Left lung (tissue), 10 donors: ENCODE results near the gene ZBTB8A. TPM values are rescaled to one million over a fixed set of nuclear protein-coding genes. Genes with fewer than 3 reads are reported as not detected.

Experiments used
- ATAC-seq: fragments of 200-7000 bp; cut with Tn5 transposase; one replicate; pipeline ENCODE4 v1.9.1; 2020; ENCODE audit warnings: moderate library complexity
- DNase-seq, 4 donors: peaks; one replicate each; pipeline ENCODE4 v3.0.0-alpha.2; 2013 to 2020
- H3K27ac ChIP-seq, 2 donors: fragments of 200-600 bp; sonication (generic) in 1 of 2; one replicate each; pipeline versions ENCODE4 v1.5.0 to v1.8.0; 2020 to 2021
- H3K27me3 ChIP-seq, 2 donors: fragments of 200-600 bp; sonication (generic) in 1 of 2; one replicate each; pipeline versions ENCODE4 v1.5.0 to v1.8.0; 2020 to 2021
- H3K36me3 ChIP-seq, 2 donors: fragments of 200-600 bp; sonication (generic) in 1 of 2; one replicate each; pipeline versions ENCODE4 v1.5.0 to v1.8.0; 2020 to 2021
- H3K4me1 ChIP-seq, 2 donors: fragments of 200-600 bp; one replicate each; pipeline ENCODE4 v1.8.0; 2021
- H3K4me3 ChIP-seq, 2 donors: fragments of 200-600 bp; sonication (generic) in 1 of 2; one replicate each; pipeline versions ENCODE4 v1.5.0 to v1.8.0; 2020 to 2021; ENCODE audit warnings: mild to moderate bottlenecking in 1 of 2
- H3K9me3 ChIP-seq, 2 donors: fragments of 200-600 bp; sonication (generic) in 1 of 2; one replicate each; pipeline versions ENCODE4 v1.5.0 to v1.8.0; 2020 to 2021
- CTCF ChIP-seq, 2 donors: fragments of 200-600 bp; sonication (generic) in 1 of 2; IDR thresholded peaks; one replicate each; pipeline versions ENCODE4 v1.5.0 to v1.8.0; 2021; ENCODE audit warnings: antibody characterized with exemption in 2 of 2
- intact Hi-C, 2 donors: fragments of 100-400 bp; cut with DNase I; formaldehyde crosslinking; loops; one replicate each; pipeline versions ENCODE4 v1.11.2 to v1.14.2; 2022
- polyA plus RNA-seq, 6 donors: library from polyadenylated mRNA; unstranded; fragments of 120-200 nt; gene quantifications; one replicate each; pipeline ENCODE4 v1.2.1, GENCODE V29; 2013; ENCODE audit not compliant: insufficient read length in 6 of 6
- total RNA-seq, 2 donors: library from RNA; stranded (reverse); fragmentation: NEBNext Ultra II Directional; extraction: Animal tissue kit (Norgen Biotek cat#: 25700); gene quantifications; one replicate each; pipeline ENCODE4 v1.2.1, GENCODE V29; 2021
- donor health status: DM: no; HTN: yes; CAD: no.
- donor health status: DM: no; HTN: no; CAD: no.

ZBTB8A gene
- total and polyA plus RNA-seq, 8 donors = 8.6 to 17.3 (median 14.4) TPM

- ATAC-seq = no peak
- Histone ChIP-seq H3K27me3 (no peaks in the 10 kb centered on the region), H3K36me3 (peaks cover 0 to 13% of the 10 kb centered on the region in 2 donors), H3K4me3 (no peak overlapping the region), H3K4me1 (peaks cover 0 to under 1% of the 10 kb centered on the region in 2 donors), H3K27ac (no peak overlapping the region), H3K9me3 (no peaks in the 10 kb centered on the region)
- no peak for TF ChIP-seq CTCF (IDR thresholded peaks at IDR 0.05)
- intact Hi-C loops = no loop called here
- DNase-seq = no peak
These were observed 67.5 kb downstream of the ZBTB8A start for GRCh38 chr1:32606565-32607371.

DNA sequence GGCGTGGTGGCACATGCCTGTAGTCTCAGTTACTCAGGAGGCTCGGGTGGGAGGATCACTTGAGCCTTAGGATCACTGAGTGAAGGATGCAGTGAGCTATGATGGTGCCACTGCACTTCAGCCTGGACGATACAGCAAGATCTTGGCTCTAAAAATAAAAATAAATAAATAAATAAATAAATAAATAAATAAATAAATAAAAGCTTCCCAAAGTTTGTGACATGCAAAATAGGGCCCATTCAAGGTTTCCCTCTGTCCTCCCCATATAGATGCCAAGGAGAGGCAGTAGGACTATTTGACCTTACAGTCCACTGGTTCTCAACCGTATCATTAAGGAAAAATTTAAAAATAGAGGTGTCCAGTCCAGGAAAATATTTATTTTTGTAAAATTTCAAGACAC is 70.0 kb downstream of the ZBTB8A start:
- H3K36me3 ChIP-seq = peaks cover 0 to 13% of the 10 kb centered on the region in 2 donors
- intact Hi-C loops = no loop called here
- TF ChIP-seq CTCF (IDR thresholded peaks at IDR 0.05) = no peak
- no peaks in the 10 kb centered on the region for H3K27me3 ChIP-seq
- ATAC-seq (no peak), DNase-seq (no peak)
- H3K4me3 ChIP-seq = no peak overlapping the region
- H3K4me1 ChIP-seq = peaks cover 0 to 12% of the 10 kb centered on the region in 2 donors
- no peak overlapping the region for H3K27ac ChIP-seq
- H3K9me3 ChIP-seq = no peaks in the 10 kb centered on the region

GRCh38 chr1:32611859-32612188 is 72.6 kb downstream of the ZBTB8A start:
- peak overlapping the region; percentile 3 to 63 for H3K27ac ChIP-seq
- TF ChIP-seq CTCF (IDR thresholded peaks at IDR 0.05) = no peak
- peak overlapping the region; percentile 36 to 44 for H3K4me3 ChIP-seq
- DNase-seq = no peak
- peaks cover 0 to 12% of the 10 kb centered on the region in 2 donors for H3K4me1 ChIP-seq
- no peaks in the 10 kb centered on the region for H3K27me3 ChIP-seq
- ATAC-seq = no peak
- intact Hi-C loops = no loop called here
- H3K9me3 ChIP-seq = no peaks in the 10 kb centered on the region
- peaks cover 0 to 3% of the 10 kb centered on the region in 2 donors for H3K36me3 ChIP-seq

DNA sequence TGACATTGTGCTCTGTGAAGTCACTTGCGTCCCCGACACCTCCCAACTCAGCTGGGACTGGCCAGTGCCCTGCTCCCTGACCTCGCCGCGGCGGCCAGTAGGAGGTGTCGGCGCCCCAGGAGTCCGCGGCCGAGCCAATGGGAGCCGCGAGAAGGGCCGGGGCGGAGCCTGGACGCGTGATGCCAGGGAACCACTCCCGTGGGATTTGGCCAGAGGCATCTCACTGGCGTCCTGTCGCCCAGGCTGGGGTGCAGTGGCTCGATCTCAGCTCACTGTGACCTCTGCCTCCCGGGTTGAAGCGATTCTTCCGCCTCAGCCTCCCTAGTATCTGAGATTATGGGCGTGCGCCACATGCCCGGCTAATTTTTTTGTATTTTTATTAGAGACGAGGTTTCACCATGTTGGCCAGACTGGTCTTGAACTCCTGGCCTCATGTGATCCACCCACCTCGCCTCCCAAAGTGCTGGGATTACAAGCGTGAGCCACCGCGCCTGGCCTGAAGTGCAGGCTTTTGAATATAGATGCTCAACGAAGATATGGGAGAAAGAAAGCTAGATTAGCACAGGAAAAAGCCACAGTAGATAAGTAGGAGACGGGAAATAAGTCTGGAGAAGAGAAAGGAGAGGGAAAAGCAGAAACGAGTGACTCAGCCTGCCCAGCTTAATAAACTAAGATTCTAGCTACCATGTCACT is 73.1 kb downstream of the ZBTB8A start:
- intact Hi-C loops = no loop called here
- DNase-seq (peak; percentile 27 to 96 (median 74)), ATAC-seq (peak; percentile 100)
- no peaks in the 10 kb centered on the region for H3K9me3 ChIP-seq
- peak; percentile 24 to 37 for TF ChIP-seq CTCF (IDR thresholded peaks at IDR 0.05)
- H3K36me3 ChIP-seq = no peaks in the 10 kb centered on the region
- peak overlapping the region; percentile 3 to 63 for H3K27ac ChIP-seq
- peaks cover 0 to 12% of the 10 kb centered on the region in 2 donors for H3K4me1 ChIP-seq
- no peaks in the 10 kb centered on the region for H3K27me3 ChIP-seq
- H3K4me3 ChIP-seq = peak overlapping the region; percentile 36 to 44

DNA sequence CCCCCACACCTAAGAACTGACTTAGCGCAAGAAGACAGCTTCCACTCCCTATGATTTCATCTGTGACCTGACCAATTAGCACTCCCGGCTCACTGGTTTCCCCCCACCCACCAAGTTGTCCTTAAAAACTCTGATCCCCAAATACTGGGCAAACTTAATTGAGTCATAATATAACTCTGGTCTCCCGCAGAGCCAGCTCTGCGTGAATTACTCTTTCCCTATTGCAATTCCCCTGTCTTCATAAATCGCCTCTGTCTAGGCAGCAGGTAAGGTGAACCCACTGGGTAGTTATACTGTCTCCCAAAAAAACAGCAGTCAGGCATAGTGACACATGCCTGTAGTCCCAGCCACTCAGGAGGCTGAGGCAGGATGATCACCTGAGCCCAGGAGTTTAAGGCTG is 74.2 kb downstream of the ZBTB8A start:
- Histone ChIP-seq H3K27ac (no peak overlapping the region), H3K4me1 (peaks cover 0 to 12% of the 10 kb centered on the region in 2 donors), H3K36me3 (peaks cover 0 to 2% of the 10 kb centered on the region in 2 donors), H3K27me3 (no peaks in the 10 kb centered on the region), H3K9me3 (no peaks in the 10 kb centered on the region), H3K4me3 (no peak overlapping the region)
- ATAC-seq (no peak), DNase-seq (no peak)
- intact Hi-C loops = no loop called here
- no peak for TF ChIP-seq CTCF (IDR thresholded peaks at IDR 0.05)
